ENCODE results near the gene KCNQ5.
"Not testable (repeated sequence)": the region's sequence is repeated elsewhere in the genome, so short reads cannot be mapped to it uniquely, and the experiment has no call there.

Gene KCNQ5

DNA sequence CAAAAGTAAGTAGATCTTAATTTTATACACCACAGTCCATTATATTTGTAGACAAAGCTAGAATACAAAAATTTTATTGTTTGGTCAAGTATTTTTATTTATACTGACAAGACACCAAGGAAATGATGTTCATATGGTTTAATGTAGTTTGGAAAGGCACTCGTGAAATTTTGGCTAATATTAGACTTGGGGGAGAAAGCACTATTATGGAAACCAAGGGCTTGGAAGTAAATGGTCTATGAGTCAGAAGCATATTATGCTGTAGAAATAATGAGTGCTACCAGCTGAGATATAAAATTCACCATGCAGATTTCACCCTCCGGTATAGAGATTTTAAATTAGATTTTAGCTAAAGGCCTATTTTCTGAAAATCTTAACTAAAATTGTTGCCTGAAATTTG is 233.6 kb downstream of the KCNQ5 start:
- DNase-seq, result no peak

DNA sequence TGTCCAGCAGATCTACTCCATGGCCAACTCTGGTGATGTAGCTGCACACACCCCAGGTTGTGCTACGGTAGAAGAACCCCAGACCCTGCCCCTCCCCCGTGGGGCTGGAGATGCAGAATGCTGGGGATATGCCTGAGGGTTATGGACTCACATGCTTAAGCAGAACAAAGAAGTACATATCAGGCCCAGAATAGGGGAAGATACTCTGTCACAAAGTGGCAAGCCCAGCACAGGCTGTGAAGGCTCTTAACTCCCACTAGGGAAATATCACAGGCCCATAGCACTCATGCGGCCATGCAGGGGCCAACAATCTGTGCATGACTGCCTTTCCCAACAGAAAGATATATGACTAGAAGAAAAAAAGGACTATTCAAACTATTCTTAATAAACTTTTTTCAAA is 234.9 kb downstream of the KCNQ5 start:
- no peak for DNase-seq

DNA sequence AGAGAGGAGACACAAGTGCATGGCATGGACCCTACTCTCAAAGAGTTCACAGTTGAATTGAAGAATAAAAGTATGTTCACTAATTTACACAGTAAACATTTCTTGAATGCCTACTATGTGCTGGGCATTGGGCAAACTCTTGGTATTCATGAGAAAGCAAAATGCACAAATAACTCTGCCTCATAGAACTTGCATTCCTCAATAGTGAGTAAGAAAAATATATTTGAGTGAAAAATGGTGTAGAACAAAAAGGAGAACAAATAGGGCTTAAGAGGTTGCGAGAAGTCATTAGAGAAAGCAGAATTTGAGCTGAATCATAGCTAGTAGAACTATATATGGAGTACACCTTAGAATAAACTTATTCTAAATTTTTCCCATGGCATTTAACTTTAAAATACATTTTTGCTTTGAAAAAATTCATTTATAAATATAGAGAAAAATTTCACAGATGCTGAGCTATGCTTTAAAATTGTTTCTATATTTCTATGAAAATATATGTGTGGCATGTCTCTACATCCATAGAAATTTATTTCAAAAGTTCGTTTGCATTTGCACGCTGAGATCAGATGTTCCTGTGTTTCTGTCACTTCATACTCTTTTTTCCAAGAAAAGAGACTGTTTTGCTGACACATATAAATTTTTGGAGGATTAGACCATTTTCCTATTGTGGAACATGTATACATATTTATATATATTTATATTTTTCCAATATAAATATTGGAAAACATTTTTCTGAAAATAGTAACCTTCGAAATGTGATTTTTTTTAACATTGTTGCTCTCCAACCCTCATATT is 236.1 kb downstream of the KCNQ5 start:
- no peak for DNase-seq

DNA sequence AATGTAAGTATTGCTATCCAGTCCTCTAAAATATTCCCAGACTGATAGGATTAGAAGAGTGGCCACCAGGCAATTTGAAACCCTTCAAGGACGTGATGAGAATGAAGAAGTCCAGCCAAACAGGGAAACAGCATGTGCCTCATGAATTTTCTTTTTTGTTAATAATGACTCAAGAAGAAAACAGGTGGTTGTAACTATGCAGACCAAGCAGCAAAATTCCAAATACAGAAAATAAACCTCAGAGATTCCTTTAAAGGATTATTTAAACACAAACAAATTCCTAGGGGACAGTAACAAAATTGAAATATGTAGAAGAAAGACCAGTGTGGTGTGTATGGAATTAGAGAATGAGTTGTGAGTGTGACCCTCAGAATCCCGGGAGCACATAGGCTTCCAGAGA is 239.2 kb downstream of the KCNQ5 start:
- DNase-seq, result no peak

DNA sequence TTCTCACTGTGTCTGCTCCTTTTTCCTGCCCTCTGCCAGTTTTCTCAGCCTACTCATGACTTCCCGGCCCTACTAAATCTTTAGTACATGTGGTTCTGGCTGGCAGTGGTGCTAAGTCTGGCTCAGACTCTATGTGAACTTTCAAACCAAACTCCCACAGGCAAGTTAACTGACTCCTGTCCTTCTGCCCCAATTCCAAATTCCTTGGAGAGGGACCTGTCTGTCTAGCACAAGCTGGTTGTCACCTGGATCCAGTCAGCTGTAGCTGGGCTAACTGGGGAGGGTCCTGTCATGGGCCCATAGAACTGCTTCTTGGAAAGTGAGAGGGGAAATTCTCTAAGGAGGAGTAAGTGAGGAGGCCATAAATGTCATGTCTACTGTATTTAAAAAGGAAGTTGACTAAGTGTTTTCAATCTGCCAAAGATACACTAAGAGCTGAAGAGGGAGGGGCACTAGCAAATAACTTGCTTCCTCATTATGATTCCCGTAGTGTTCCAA is 240.1 kb downstream of the KCNQ5 start:
- no peak for DNase-seq

DNA sequence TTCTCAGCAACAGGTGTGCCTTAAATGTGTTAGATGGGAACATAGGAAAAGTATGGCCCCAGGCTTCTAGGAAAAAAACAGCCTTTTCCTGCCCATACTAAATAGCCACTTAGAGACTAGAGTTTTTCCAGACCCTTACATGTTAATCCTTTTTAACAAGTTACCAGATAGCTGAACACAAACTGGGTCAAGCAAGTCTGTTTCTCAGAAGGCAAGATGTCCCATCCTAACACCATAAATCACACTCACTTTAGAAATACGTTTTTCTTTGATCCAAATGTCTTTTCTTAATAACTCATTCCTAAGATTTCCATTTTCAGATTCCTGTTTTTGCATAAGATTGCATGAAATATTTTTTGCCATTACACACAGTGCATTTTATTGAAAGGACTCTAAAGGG is 241.3 kb downstream of the KCNQ5 start:
- no peak for DNase-seq

DNA sequence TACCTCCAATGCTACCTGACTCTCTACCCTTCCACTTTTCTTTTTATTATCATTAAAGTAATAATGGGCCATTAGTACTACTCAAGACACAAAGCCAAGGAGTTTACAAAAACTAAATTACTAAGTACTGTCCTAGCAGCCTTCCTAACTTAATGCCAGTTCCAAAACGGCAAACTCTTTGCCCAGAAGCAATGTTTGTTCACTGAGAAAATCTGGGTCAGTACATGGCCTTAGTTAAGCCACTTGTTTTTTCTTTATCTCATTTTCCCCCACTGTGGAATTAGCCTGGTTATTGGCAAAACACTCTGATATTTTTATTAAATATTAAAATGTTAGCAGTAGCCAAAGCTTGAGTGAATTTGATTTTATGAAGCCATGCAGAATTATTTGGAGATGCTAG is 242.4 kb downstream of the KCNQ5 start:
- no peak for DNase-seq

DNA sequence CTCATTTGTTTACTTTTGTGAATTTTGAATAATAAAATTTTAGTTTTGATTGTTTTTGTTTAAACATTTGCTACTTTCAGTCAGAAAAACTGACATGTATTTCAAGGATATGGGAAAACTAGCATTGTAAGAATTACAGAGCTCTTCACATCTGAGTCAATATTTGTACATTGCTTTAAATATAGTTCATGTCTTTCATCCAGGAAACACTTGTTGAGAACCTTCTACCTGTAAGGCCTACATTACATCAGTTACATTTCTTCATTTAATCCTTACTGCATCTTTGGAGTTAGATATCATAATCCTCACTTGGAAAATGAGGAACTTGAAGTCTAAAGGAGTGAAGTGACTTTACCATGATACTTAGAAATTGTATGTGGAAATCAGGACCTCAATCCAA is 242.9 kb downstream of the KCNQ5 start:
- no peak for DNase-seq

DNA sequence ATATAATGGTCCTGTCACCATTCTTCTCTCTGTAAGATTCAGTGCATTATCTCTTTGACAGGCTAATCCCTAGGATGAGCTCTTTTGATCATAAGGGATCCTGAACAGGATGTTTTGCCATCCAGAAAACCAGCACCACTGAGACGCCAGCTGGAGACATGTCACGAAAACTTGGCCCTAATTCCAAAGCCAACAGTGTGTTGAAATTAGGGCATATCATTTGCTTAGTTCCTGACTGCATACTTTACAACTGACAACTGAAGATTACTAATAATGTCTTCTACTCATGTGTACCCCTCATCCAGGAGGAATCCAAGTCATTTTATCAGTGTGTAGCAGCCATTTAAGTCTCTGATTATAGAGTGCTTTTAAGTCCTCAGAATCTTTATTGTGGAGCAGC is 243.6 kb downstream of the KCNQ5 start:
- DNase-seq, result no peak

DNA sequence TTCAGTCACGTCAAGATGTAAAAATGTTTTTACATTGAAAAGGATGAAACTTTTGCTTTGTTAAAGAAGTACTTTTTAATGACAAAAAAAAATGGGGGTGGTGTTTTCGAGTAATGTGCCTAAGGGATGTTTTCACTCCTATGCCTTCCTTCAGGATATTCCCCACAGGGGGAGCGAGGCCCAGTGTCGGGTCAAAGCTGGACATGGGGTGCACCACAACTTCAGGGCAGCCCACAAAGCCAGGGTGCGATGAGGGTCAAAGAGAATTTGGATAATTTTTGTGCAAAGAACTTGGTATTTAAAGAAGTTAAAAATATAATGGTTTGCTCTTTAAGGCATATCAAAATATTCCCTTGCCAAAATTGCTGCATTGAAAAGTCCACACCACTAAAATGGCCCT is 247.8 kb downstream of the KCNQ5 start:
- no peak for DNase-seq

DNA sequence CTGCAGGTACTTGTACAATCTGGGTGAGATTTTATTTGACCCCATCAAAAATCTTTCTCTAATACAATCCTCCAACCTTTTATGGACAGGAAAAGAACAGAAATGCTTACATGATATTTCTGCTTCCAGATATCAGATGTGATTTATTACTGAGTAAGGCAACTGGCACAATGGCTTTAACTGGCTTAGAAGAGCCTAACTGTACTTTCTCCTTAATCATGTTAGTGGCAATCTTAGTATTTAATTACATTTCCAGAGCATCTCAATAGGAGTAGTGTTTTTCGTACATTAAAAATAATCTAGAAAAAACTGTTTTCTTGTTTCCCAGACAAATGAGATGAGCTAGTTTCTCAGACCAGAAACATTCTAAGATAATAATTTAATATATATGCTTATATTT is 251.6 kb downstream of the KCNQ5 start:
- DNase-seq, result no peak

DNA sequence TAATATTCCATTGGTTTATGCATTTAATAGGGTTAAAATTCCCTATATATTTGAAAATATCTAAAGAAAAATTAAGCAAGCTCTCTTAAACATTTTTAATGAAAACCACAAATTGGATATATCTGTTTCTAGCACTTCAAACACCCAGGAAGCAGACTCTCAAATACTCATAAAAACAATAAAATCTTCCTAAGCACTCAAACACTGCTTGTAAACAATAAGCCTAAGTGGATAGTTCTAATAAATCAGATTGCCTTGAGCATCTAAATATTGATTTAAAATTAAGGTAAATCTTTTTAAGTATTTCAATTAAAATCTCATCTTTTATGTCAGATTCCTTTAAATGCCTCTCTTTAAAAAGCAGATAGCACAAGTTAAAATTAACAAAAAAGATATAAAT is 254.4 kb downstream of the KCNQ5 start:
- DNase-seq, result no peak

DNA sequence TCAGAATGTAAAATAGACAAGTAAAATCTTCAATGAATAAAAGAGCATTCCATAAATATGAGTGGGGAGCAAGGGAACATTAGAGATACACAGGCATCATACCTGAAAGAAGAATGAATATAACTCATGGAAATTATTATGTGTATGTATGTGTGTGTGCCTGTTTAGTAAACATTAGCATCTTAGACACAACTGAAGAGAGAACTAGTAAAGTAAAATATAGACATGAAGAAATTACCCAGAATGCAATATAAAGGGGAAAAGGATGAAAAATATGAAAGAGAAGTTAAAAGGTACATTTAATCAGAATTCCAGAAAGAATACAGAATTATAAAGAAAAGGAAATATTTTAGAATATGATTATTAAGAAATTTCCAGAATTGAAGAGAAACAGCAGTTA is 264.3 kb downstream of the KCNQ5 start:
- DNase-seq, result no peak

DNA sequence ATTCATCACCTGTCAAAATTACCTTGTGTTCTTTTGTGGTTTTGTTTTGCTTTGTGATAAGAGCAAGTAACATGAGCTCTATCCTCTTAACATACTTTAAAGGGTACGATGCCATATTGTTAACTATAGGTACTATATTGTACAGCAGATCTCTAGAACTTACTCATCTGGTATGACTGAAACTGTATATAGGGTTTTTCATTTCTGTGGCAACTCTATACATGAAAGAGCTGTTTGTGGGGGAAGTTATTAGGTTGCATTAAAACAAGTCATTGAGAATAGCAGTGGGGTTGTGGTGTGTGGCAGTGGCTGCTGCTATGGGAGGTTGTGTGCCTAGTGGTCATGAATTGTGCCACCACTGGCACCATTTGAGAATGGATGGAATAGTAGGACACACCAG is 268.4 kb downstream of the KCNQ5 start:
- DNase-seq, result no peak

DNA sequence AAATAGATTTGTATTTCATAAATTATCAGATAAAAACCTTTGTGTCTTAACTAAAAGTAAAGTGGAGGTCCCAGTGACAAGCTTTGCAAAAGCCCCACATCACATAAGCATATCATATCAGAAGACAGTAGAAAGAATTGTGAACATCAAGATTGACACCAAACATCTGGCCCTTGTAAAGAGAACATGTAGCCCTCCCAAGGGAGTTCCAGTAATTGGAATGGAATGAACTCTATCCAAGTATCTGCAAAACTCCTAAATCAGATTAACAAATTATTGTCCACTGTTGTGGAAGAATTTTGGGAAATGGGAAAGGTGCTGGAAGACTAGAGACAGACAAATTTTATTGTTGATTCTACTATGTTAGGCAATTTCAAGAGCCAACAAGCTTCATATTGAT is 268.8 kb downstream of the KCNQ5 start:
- no peak for DNase-seq

DNA sequence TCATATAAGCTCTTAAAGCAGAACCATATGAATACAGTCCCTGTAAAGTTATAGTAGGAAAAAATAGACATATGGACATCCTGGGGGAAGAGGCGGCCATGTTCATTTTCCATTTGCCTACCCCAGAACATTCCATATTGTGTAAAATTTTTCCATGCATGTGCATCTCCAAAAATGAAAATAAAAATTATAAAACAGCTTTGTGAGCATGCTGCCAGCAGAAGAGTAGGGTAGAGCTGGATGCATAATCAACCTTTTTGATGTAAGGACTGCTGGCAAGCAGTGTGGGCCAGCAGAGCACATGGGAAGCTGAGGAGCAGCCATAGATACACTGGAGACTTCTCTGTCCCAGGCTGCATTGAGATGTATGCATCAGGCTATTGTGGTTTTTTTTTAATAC is 271.0 kb downstream of the KCNQ5 start:
- DNase-seq, result no peak

DNA sequence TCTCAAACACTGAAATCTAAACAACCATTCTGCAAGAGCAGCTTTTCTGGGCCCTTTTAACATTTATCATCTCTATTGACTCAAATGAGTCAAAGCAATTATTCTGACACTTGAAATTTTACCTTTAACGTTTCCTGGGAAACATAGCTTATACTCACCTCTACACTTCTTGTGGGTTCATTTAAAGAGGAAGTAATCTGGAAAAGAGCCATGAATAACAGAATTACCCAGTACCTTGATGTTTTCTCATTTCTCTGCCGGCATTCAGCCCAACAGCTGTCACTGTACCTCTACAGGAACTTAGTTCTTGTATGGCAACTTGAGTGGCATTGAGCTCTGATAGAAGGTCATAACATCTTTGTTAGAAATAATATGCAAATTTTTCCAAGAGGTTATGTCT is 272.2 kb downstream of the KCNQ5 start:
- DNase-seq, result no peak

DNA sequence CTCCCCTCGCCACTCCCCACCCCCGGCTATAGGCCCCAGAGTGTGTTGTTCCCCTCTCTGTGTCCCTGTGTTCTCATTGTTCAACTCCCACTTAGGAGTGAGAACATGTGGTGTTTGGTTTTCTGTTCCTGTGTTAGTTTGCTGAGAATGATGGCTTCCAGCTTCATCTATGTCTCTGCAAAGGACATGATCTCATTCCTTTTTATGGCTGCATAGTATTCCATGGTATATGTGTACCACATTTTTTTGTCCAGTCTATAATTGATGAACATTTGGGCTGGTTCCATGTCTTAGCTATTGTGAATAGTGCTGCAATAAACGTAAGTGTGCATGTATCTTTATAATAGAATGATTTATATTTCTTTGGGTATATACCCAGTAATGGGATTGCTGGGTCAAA is 276.4 kb downstream of the KCNQ5 start:
- not testable (repeated sequence) for DNase-seq

DNA sequence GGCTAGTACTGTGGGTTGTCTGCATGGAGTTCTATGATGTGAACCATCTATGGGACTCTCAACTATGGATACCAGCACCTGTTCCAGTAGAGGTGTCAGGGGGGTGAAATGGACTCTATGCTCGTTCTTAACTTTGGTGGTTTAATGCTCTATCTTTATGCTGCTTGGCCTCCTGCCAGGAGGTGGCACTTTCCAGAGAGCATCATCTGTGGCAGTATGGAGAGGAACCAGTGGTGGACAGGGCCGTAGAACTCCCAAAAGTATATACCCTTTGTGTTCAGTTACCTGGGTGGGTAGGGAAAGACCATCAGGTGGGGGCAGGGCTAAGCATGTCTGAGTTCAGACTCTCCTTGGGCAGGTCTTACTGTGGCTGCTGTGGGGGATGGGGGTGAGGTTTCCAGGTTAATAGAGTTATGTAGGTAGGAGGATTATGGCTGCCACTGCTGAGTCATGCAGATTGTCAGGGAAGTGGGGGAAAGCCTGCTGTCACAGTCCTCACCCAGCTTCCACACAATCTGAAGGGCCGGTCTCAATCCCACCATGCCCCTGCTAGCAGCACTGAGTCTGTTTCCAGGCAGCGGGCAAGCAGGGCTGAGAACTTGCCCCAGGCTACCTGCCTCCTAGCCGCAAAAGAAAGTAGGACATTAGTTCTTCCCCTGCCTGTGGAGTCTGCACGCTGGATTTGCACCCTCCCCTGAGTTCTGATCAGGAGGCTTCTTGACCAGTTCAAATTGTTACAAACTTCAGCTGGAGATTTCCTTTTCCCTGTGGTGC is 284.0 kb downstream of the KCNQ5 start:
- no peak for DNase-seq

DNA sequence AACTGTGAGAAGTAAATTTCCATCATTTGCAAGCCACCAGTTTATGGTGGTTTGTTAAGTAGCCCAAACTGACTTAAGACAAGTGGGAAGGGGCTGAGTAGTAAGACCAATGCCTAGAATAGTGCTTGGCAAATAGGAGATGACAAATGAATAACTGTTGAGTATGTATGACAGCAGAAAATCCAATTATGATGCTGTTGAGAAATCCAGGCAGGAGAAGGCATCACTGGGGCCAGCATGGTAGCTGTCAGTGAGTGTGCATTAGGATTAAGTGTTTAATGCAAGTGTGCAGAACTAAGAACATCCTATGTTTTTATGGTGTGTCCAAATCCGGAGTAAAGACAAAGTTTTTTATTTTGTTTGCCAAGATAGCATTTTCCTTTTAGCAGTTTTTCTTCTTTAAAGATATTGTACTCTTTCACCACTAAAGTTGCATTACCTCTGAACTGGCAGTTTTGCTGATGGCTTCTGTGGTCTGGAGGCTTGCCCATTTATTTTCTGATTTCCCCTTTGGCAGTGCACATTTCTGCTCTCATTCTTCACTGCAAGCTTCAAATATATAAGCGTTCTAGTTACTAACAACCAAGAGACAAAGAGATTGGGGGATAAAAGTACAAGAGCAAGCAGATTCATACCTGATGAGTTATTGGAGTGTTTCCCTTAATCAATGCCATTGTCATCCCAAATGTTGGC is 289.7 kb downstream of the KCNQ5 start:
- DNase-seq, result no peak

DNA sequence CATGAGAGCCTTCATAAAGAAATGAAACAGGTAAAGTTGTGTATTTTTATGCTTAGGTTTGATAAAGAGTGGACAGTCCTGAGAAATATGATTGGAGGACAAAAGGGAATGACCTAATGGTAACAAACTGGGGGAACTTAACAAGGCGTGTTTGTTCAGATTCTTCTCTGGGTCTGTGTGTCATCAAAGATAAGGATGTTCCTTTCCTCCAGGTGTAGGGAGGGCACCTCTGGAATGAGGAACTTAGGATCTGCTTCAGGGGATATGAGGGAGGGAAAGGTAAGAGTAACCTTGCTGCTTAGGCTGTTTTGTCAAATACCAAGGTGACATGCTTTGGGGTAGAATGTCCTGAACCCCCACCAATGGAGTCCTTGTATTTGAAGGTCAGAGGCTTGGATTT is 291.9 kb downstream of the KCNQ5 start:
- DNase-seq, result no peak

DNA sequence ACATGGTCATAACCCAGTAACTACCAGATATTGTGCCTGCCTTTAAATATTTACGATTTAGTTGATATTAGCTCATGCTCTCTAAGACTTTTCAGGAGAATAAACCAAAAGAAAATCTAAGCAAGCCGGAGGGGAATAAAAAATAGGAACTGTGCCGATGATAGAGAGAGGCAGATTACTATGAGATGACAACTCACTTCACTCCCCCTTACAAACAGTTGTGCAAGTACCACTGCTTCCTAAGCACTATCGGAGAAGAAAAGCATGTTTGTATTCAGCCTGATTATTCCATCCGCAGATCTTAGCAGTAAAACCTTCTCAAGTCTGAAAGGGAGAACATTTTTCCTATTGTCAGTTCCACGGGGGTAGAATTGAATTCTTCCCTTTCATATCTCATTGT is 294.4 kb downstream of the KCNQ5 start:
- DNase-seq, result no peak

DNA sequence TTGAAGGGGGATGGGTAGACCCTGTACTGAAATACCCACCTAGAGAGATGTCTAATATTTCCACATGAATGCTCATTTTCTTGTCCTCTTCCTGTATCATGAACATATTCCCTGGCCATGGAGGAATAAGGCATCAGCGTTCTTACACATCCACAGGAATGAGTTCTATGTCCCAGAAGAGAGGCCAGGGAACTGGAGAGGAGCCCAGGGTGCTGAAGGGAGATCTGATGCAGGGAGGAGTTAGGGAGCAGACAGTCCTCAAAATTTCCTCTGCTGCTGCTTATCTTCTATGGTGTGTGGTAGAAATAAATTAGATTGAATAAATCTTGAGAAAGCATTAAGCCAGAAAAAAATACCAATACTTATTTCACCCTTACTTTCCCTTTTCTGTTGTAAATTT is 295.0 kb downstream of the KCNQ5 start:
- DNase-seq, result no peak

DNA sequence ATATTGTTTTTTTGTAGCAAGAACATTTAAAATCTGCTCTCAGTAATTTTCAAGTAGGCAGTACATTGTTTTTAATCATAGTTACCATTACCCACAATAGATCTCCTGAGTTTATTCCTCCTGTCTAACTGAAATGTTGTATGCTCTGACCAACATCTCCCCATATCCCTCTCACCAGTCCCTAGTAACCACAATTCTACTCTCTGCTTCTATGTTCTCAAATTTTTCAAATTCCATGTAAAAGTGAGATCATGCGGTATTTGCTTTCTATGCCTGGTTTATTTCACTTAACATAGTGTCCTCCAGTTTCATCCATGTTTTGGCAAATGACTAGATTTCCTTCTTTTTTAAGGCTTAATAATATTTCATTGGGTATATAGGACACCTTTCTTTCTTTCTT is 300.5 kb downstream of the KCNQ5 start:
- no peak for DNase-seq
